B cell (primary cell): Measurements from ENCODE around the gene NCMAP. TPM values are rescaled to one million over a fixed set of nuclear protein-coding genes. Genes with fewer than 3 reads are reported as not detected.

ENCODE experiments used
- ATAC-seq: fragments of 200-7000 bp; cut with Tn5 transposase; one replicate; pipeline ENCODE4 v1.10.0; 2021; ENCODE audit warnings: low read depth, mild to moderate bottlenecking, moderate number of reproducible peaks, moderate library complexity
- CTCF ChIA-PET: fragments of 350-600 bp; sonication (Branson Sonifier 250); formaldehyde crosslinking; loops from one replicate; lab custom pipeline; 2021; ENCODE audit warnings: antibody characterized with exemption, inconsistent platforms; lab: Charles Lee
- POLR2A ChIA-PET: fragments of 350-600 bp; sonication (Branson Sonifier 250); formaldehyde crosslinking; loops from one replicate; lab custom pipeline; 2021; ENCODE audit warnings: antibody characterized with exemption; lab: Charles Lee
- DNase-seq: peaks from one replicate; pipeline ENCODE4 v3.0.0; 2013
- H2AFZ ChIP-seq: 2 replicates; pipeline ENCODE4 v1.6.1; 2012; ENCODE audit warnings: mild to moderate bottlenecking, low read depth, low read length; ENCODE audit not compliant: insufficient read depth, poor library complexity, severe bottlenecking
- H3K27ac ChIP-seq, 2 donors: 1 replicate in 1 of 2; 2 replicates in 1 of 2; pipeline ENCODE4 v1.5.1; 2012 to 2013; ENCODE audit warnings: low read length in 2 of 2, mild to moderate bottlenecking in 2 of 2, moderate library complexity in 1 of 2
- H3K27me3 ChIP-seq, 4 experiments: fragments of 200-600 bp in 1 of 4; sonication (generic) in 1 of 4; replicated peaks in 1 of 4; 1 replicate in 2 of 4; 2 replicates in 2 of 4; pipeline versions ENCODE4 v1.6.1 to v1.7.0; 2013 to 2016; ENCODE audit warnings: low read length in 3 of 4, mild to moderate bottlenecking in 2 of 4, mixed read lengths in 1 of 4, moderate library complexity in 1 of 4; ENCODE audit not compliant: insufficient read depth in 4 of 4, control insufficient read depth in 3 of 4; ENCODE audit errors: control extremely low read depth in 1 of 4
- H3K36me3 ChIP-seq, 2 experiments: replicated peaks in 1 of 2; 1 replicate in 1 of 2; 2 replicates in 1 of 2; pipeline versions ENCODE4 v1.6.1 to v1.7.1; 2013; ENCODE audit warnings: low read length in 1 of 2; ENCODE audit not compliant: insufficient read depth in 2 of 2, control insufficient read depth in 1 of 2; ENCODE audit errors: control extremely low read depth in 1 of 2, extremely low read depth in 1 of 2
- H3K4me1 ChIP-seq, 2 donors: fragments of 200-600 bp in 1 of 2; sonication (generic) in 1 of 2; 1 replicate in 1 of 2; 2 replicates in 1 of 2; pipeline versions ENCODE4 v1.5.1 to v1.6.1; 2013 to 2017; ENCODE audit warnings: low read length in 2 of 2; ENCODE audit not compliant: control insufficient read depth in 2 of 2, insufficient read depth in 2 of 2
- H3K4me2 ChIP-seq: replicated peaks from 2 replicates; pipeline ENCODE3; 2012; ENCODE audit warnings: mild to moderate bottlenecking, low read depth, low read length; ENCODE audit not compliant: poor library complexity, severe bottlenecking
- H3K4me3 ChIP-seq, 5 experiments: fragments of 200-600 bp in 1 of 5; sonication (generic) in 1 of 5; 1 replicate in 3 of 5; 2 replicates in 2 of 5; pipeline versions ENCODE4 v1.5.1 to v1.7.0; 2011 to 2016; ENCODE audit warnings: low read length in 4 of 5, mild to moderate bottlenecking in 4 of 5, low read depth in 2 of 5, control low read depth in 1 of 5, moderate library complexity in 1 of 5; ENCODE audit not compliant: insufficient read depth in 1 of 5; ENCODE audit errors: control extremely low read depth in 1 of 5, extremely low read depth in 1 of 5
- H3K79me2 ChIP-seq: fragments of 200-600 bp; sonication (generic); one replicate; pipeline ENCODE4 v1.6.0; 2016; ENCODE audit warnings: low read length; ENCODE audit not compliant: control insufficient read depth, insufficient read depth
- H3K9ac ChIP-seq: fragments of 200-600 bp; sonication (generic); 2 replicates; pipeline ENCODE4 v1.6.1; 2017; ENCODE audit warnings: mild to moderate bottlenecking, low read length, moderate library complexity
- H3K9me3 ChIP-seq, 3 donors: one replicate each; pipeline versions ENCODE4 v1.6.1 to v1.7.1; 2013; ENCODE audit warnings: low read length in 2 of 3; ENCODE audit not compliant: control insufficient read depth in 2 of 3, insufficient read depth in 1 of 3; ENCODE audit errors: control extremely low read depth in 1 of 3
- H4K20me1 ChIP-seq: 2 replicates; pipeline ENCODE4 v1.6.0; 2012; ENCODE audit warnings: mild to moderate bottlenecking, low read length; ENCODE audit not compliant: insufficient read depth, control insufficient read depth, poor library complexity, severe bottlenecking
- H3K27ac Mint-ChIP-seq: one replicate; pipeline ENCODE4 v1.8.0; 2021; ENCODE audit warnings: mixed read lengths
- H3K27me3 Mint-ChIP-seq: one replicate; pipeline ENCODE4 v1.8.0; 2021; ENCODE audit warnings: mixed read lengths
- H3K4me1 Mint-ChIP-seq: one replicate; pipeline ENCODE4 v1.8.0; 2021; ENCODE audit warnings: mixed read lengths
- H3K4me3 Mint-ChIP-seq: one replicate; pipeline ENCODE4 v1.8.0; 2021; ENCODE audit warnings: mixed read lengths
- H3K9me3 Mint-ChIP-seq: one replicate; pipeline ENCODE4 v1.8.0; 2022; ENCODE audit warnings: mixed read lengths; ENCODE audit not compliant: insufficient read depth
- CTCF ChIP-seq: fragments of 200-600 bp; IDR thresholded peaks from one replicate; pipeline ENCODE4 v1.8.0; 2022; ENCODE audit warnings: antibody characterized with exemption, mild to moderate bottlenecking
- EZH2 ChIP-seq: IDR thresholded peaks from 2 replicates; pipeline ENCODE4 v1.6.1; 2012; ENCODE audit warnings: borderline replicate concordance, low read depth, mild to moderate bottlenecking, moderate library complexity, low read length; ENCODE audit not compliant: insufficient read depth, poor library complexity, severe bottlenecking
- WGBS: methylation state at CpG from one replicate; pipeline ENCODE4 v1.1.5; 2013; ENCODE audit warnings: missing lambda C conversion rate; ENCODE audit not compliant: insufficient coverage; 5-methylcytosine and 5-hydroxymethylcytosine counted together
- intact Hi-C: fragments of 100-400 bp; cut with micrococcal nuclease; formaldehyde crosslinking; loops from one replicate; pipeline ENCODE4 v1.10.0; 2022
- polyA plus RNA-seq: library from polyadenylated mRNA; depleted of rRNA; stranded (reverse); fragments of >200 nt; gene quantifications from 2 replicates; pipeline ENCODE4 v1.2.3, GENCODE V29; 2012
- total RNA-seq, 2 donors: library from RNA; stranded (reverse); fragments of 120-200 nt in 1 of 2; gene quantifications; 1 replicate in 1 of 2; 2 replicates in 1 of 2; pipeline versions ENCODE4 v1.2.3 to v1.2.4, GENCODE V29; 2013 to 2022

Gene NCMAP
- total and polyA plus RNA-seq, 2 donors (not counting 1 experiment from before 2014, with no cell fraction given), result not detected

- Histone ChIP-seq H3K9me3 (no peaks in the 10 kb centered on the region), H2AFZ (no peak overlapping the region), H4K20me1 (no peaks in the 10 kb centered on the region), H3K4me2 (peak overlapping the region; percentile 0), H3K27me3 (no peaks in the 10 kb centered on the region), H3K36me3 (no peaks in the 10 kb centered on the region), H3K4me1 (peaks cover 39 to 42% of the 10 kb centered on the region in 2 donors), H3K9ac (no peak overlapping the region), H3K4me3 (no peak overlapping the region), H3K27ac (no peak overlapping the region), H3K79me2 (peaks cover 8% of the 10 kb centered on the region)
- no CpG with 5 or more reads among the region's 7 CpGs for WGBS
- Mint-ChIP-seq H3K27ac (peak overlapping the region; percentile 64), H3K4me1 (peaks cover 50% of the 10 kb centered on the region), H3K4me3 (peak overlapping the region; percentile 52), H3K27me3 (no peaks in the 10 kb centered on the region), H3K9me3 (no peaks in the 10 kb centered on the region)
- no peak for TF ChIP-seq EZH2
- TF ChIP-seq CTCF, result no peak
- ATAC-seq (peak; percentile 29), DNase-seq (no peak)
- CTCF ChIA-PET, result interaction anchor here (0.6 to 1.8 kb wide), 6 partner anchors 12 to 149 kb away, joined by 3 to 7 read pairs (median 4); partner anchors contain the start of genes NIPAL3 and RCAN3
- POLR2A ChIA-PET, result interaction anchor here (0.7 to 0.9 kb wide), 2 partner anchors 67 to 192 kb away, joined by 3 to 4 read pairs; no protein-coding TSS in a partner anchor
- intact Hi-C loops, result loop anchor here (2.0 kb wide), 2 partner anchors 14 to 102 kb away; partner anchors contain the start of gene SRRM1
Observed at GRCh38 chr1:24540906-24541710, 14.8 kb upstream of the NCMAP start.
